Suprapubic skin (tissue), 4 donors: ENCODE data around the gene GSK3B. TPM values are rescaled to one million over a fixed set of nuclear protein-coding genes. Genes with fewer than 3 reads are reported as not detected.

Experiments
- DNase-seq, 2 donors: peaks; one replicate each; pipeline ENCODE4 v3.0.0-alpha.2; 2019; ENCODE audit warnings: low spot score in 2 of 2
- H3K27ac ChIP-seq: fragments of 200-600 bp; sonication (generic); one replicate; pipeline ENCODE4 v1.5.1; 2019
- H3K27me3 ChIP-seq: fragments of 200-600 bp; sonication (generic); one replicate; pipeline ENCODE4 v1.5.1; 2019
- H3K36me3 ChIP-seq: fragments of 200-600 bp; sonication (generic); one replicate; pipeline ENCODE4 v1.5.1; 2019
- H3K4me1 ChIP-seq: fragments of 200-600 bp; sonication (generic); one replicate; pipeline ENCODE4 v1.5.1; 2019
- H3K4me3 ChIP-seq: fragments of 200-600 bp; sonication (generic); one replicate; pipeline ENCODE4 v1.5.1; 2019; ENCODE audit warnings: mild to moderate bottlenecking
- H3K9me3 ChIP-seq: fragments of 200-600 bp; sonication (generic); one replicate; pipeline ENCODE4 v1.5.1; 2019
- EP300 ChIP-seq: sonication (generic); formaldehyde crosslinking; IDR thresholded peaks from one replicate; pipeline ENCODE4 v1.6.1; 2017; ENCODE audit warnings: antibody characterized with exemption
- POLR2A ChIP-seq, 2 donors: fragments of 450-650 bp; IDR thresholded peaks; one replicate each; pipeline ENCODE4 v1.6.1; 2017; ENCODE audit warnings: antibody characterized with exemption in 2 of 2, mild to moderate bottlenecking in 2 of 2, moderate library complexity in 2 of 2
- POLR2AphosphoS5 ChIP-seq, 3 donors: sonication (generic); formaldehyde crosslinking; IDR thresholded peaks; one replicate each; pipeline ENCODE4 v1.6.1; 2017; ENCODE audit warnings: antibody characterized with exemption in 3 of 3
- WGBS: methylation state at CpG from one replicate; pipeline ENCODE4 v1.1.5; 2018; 5-methylcytosine and 5-hydroxymethylcytosine counted together
- total RNA-seq, 4 donors: library from RNA; depleted of rRNA; stranded (reverse); fragments of >200 nt; gene quantifications; one replicate each; pipeline ENCODE4 v1.1.0, GENCODE V29; 2016
- TF ChIP-seq, protein P1 (sequence below), 2 donors: fragments of 200-600 bp in 1 of 2; fragments of 450-650 bp in 1 of 2; sonication (generic) in 1 of 2; IDR thresholded peaks; one replicate each; pipeline ENCODE4 v1.5.1; 2016 to 2019; ENCODE audit warnings: antibody characterized with exemption in 2 of 2, mild to moderate bottlenecking in 1 of 2, moderate library complexity in 1 of 2

GSK3B gene
- total RNA-seq, 4 donors from 2014 or later, result 43.8 to 58.1 (median 53.0) TPM

DNA sequence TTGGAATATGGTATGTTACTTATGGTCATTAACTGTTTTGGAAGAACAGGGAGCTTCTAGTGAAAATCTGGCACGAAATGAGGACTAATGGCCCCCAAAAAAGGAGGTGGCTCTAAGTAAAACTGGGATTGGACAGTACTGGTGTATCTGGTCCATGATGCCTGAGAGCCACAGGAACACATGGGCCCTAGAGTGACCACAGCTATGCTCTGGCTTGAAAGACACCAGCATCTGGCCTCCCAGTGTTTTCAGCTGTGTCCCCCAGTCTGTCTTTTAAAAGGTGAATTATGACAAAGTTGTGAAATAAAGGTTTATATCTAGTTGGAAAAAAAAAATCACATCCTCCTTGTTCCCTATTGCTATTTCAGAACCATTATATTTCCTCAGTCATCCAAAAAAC, 64.5 kb downstream of the GSK3B start:
- 85% methylated on average over 1 of the region's 1 CpG for WGBS
- no peak for DNase-seq
- Histone ChIP-seq H3K27me3 (no peaks in the 10 kb centered on the region), H3K4me1 (no peaks in the 10 kb centered on the region), H3K27ac (no peak overlapping the region), H3K4me3 (no peak overlapping the region), H3K36me3 (no peaks in the 10 kb centered on the region), H3K9me3 (no peaks in the 10 kb centered on the region)
- TF ChIP-seq EP300 (no peak), POLR2AphosphoS5 (IDR thresholded peaks at IDR 0.05) (no peak), POLR2A (IDR thresholded peaks at IDR 0.05) (no peak)
- TF ChIP-seq, protein P1, sequence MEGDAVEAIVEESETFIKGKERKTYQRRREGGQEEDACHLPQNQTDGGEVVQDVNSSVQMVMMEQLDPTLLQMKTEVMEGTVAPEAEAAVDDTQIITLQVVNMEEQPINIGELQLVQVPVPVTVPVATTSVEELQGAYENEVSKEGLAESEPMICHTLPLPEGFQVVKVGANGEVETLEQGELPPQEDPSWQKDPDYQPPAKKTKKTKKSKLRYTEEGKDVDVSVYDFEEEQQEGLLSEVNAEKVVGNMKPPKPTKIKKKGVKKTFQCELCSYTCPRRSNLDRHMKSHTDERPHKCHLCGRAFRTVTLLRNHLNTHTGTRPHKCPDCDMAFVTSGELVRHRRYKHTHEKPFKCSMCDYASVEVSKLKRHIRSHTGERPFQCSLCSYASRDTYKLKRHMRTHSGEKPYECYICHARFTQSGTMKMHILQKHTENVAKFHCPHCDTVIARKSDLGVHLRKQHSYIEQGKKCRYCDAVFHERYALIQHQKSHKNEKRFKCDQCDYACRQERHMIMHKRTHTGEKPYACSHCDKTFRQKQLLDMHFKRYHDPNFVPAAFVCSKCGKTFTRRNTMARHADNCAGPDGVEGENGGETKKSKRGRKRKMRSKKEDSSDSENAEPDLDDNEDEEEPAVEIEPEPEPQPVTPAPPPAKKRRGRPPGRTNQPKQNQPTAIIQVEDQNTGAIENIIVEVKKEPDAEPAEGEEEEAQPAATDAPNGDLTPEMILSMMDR (IDR thresholded peaks at IDR 0.05), result no peak

DNA sequence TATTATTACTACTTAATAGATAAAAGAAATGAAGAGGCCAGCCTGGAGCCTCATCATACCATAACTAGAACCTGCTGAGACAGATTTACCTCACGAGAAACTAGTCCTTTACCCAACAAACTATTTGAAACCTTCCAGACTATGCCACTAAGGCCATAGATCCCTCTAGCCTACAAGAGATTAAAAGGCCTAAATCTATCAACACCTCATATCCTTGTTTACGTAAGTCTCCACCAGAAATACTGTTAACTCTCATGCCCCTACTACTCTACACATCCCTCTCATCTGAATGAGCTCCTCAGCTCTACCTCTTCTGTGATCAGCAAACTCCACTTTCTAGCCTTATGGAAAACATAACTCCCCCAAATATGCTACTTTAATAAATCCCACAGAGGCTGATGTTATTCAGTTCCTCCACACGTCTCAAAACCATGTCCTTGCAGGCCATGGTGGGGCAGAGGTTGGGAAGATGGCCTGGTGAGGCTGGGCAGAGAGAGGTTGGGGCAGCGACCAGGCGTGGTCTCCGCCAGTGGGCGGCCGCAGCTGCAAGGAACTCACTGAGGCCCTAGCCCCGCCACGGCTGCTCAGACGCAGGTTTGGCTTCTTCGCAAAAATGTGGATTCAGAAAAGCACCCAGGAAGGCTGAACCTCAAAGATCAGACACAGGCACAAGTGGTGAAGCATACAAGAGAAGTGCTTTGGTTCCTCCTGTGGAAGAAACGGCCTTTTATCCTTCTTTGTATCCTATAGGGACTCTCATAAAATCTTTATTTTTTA, 65.8 kb downstream of the GSK3B start:
- 94% methylated on average over 13 of the region's 13 CpGs for WGBS
- H3K4me3 ChIP-seq, result no peak overlapping the region
- no peaks in the 10 kb centered on the region for H3K9me3 ChIP-seq
- no peak overlapping the region for H3K27ac ChIP-seq
- no peak for DNase-seq
- H3K27me3 ChIP-seq, result no peaks in the 10 kb centered on the region
- no peaks in the 10 kb centered on the region for H3K36me3 ChIP-seq
- H3K4me1 ChIP-seq, result no peaks in the 10 kb centered on the region
- TF ChIP-seq EP300, result no peak
- no peak for TF ChIP-seq POLR2AphosphoS5 (IDR thresholded peaks at IDR 0.05)
- TF ChIP-seq, protein P1 (IDR thresholded peaks at IDR 0.05), result no peak
- no peak for TF ChIP-seq POLR2A (IDR thresholded peaks at IDR 0.05)

DNA sequence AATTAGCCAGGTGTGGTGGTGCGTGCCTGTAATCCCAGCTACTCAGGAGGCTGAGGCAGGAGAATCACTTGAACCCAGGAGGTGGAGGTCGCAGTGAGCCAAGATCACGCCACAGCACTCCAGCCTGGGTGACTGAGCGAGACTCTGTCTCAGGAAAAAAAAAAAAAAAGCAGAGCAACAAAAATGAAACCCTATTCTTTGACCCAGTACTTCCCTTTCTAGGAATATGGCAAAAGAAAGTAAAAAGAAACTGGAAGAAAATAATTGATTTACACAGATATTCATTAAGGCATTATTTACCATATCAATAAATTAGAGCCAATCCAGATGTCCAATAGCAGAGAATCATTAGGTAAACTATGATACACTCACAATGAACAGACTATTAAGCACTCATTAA, 67.0 kb downstream of the GSK3B start:
- no peak for DNase-seq
- TF ChIP-seq, protein P1 (IDR thresholded peaks at IDR 0.05), result no peak
- no peak for TF ChIP-seq POLR2AphosphoS5 (IDR thresholded peaks at IDR 0.05)
- TF ChIP-seq EP300, result no peak
- TF ChIP-seq POLR2A (IDR thresholded peaks at IDR 0.05), result no peak
- no peaks in the 10 kb centered on the region for H3K36me3 ChIP-seq
- peaks cover 5% of the 10 kb centered on the region for H3K4me1 ChIP-seq
- H3K9me3 ChIP-seq, result no peaks in the 10 kb centered on the region
- no peaks in the 10 kb centered on the region for H3K27me3 ChIP-seq
- no peak overlapping the region for H3K27ac ChIP-seq
- WGBS, result 95% methylated on average over 4 of the region's 4 CpGs
- no peak overlapping the region for H3K4me3 ChIP-seq

DNA sequence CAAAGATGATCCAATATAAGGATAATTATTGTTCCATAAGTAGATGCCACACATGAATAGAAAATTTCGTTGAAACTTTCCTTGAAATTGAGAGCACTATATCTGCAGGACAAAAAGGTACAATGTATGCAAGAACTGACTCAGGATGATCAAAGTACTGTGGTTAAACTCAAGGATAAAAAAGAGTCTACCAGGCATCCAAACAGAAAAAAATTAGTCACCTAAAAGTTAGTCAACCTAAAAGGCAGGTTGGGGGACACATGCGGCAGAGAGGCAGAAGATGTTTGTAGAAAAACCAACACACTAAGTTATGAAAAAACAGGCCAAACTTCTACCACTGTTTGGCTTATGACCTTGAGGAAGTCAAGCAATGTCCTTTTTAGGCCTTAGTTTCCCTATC, 68.7 kb downstream of the GSK3B start:
- no peaks in the 10 kb centered on the region for H3K36me3 ChIP-seq
- TF ChIP-seq EP300 (no peak), POLR2A (IDR thresholded peaks at IDR 0.05) (no peak), POLR2AphosphoS5 (IDR thresholded peaks at IDR 0.05) (no peak)
- TF ChIP-seq, protein P1 (IDR thresholded peaks at IDR 0.05), result no peak
- no peaks in the 10 kb centered on the region for H3K9me3 ChIP-seq
- H3K4me1 ChIP-seq, result peaks cover 5% of the 10 kb centered on the region
- H3K27ac ChIP-seq, result no peak overlapping the region
- no peaks in the 10 kb centered on the region for H3K27me3 ChIP-seq
- no peak overlapping the region for H3K4me3 ChIP-seq
- 83% methylated on average over 2 of the region's 2 CpGs for WGBS
- no peak for DNase-seq

DNA sequence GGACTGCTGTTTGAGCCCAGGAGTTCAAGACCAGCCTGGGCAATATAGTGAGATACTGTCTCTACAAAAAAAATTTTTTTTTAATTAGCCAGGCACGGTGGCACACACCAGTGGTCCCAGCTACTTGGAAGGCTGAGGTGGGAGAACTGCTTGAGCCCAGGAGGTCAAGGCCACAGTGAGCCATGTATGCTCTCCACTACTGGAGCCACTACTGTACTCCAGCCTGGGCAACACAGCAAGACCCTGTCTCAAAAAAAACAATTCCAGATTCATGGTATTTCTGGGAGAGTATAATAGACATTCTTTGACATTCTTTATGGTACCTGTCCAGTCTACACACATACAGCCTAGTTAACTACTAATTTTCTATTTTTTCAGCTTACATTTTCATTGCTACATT, 70.1 kb downstream of the GSK3B start:
- no peak overlapping the region for H3K27ac ChIP-seq
- H3K4me1 ChIP-seq, result peaks cover 5% of the 10 kb centered on the region
- TF ChIP-seq POLR2A (IDR thresholded peaks at IDR 0.05) (no peak), POLR2AphosphoS5 (IDR thresholded peaks at IDR 0.05) (no peak), EP300 (no peak)
- TF ChIP-seq, protein P1 (IDR thresholded peaks at IDR 0.05), result no peak
- no peak overlapping the region for H3K4me3 ChIP-seq
- H3K36me3 ChIP-seq, result no peaks in the 10 kb centered on the region
- H3K27me3 ChIP-seq, result no peaks in the 10 kb centered on the region
- no peak for DNase-seq
- no peaks in the 10 kb centered on the region for H3K9me3 ChIP-seq
- WGBS, result 100% methylated on average over 1 of the region's 1 CpG
